ENCODE data around the gene TFF3. TPM values are rescaled to one million over a fixed set of nuclear protein-coding genes. Genes with fewer than 3 reads are reported as not detected.

The TFF3 gene
- total RNA-seq, 2 experiments from 2014 or later, result not detected

- Histone ChIP-seq H3K4me3 (ENCODE audit: low read length) (no peak overlapping the region), H3K4me1 (ENCODE audit: insufficient read depth, low read length) (peaks cover 6% of the 10 kb centered on the region), H3K36me3 (ENCODE audit: insufficient read depth, low read length) (no peaks in the 10 kb centered on the region), H3K27me3 (ENCODE audit: control insufficient read depth in 1 of 2, insufficient read depth in 2 of 2, low read length in 2 of 2) (no peaks in the 10 kb centered on the region), H3K9me3 (ENCODE audit: control insufficient read depth in 1 of 2, insufficient read depth in 1 of 2, low read length in 2 of 2) (peaks cover 0 to 10% of the 10 kb centered on the region in 2 experiments), H3K27ac (ENCODE audit: low read depth in 1 of 2, low read length in 2 of 2) (no peak overlapping the region)
- ATAC-seq (ENCODE audit: poor library complexity) (no peak), DNase-seq (no peak)
- intact Hi-C loops (cut with DNase I, micrococcal nuclease), result loop anchor here in 1 of 2 experiments (2.0 kb wide), 1 partner anchor 26 kb away; no protein-coding TSS in a partner anchor
- H3K4me1 Mint-ChIP-seq (ENCODE audit: low read depth), result no peaks in the 10 kb centered on the region
- H3K27ac Mint-ChIP-seq, result no peak overlapping the region
- CTCF ChIA-PET, result interaction anchor here (0.7 to 1.3 kb wide), 2 partner anchors 87 to 290 kb away, joined by 3 to 5 read pairs; no protein-coding TSS in a partner anchor
- no peaks in the 10 kb centered on the region for H3K36me3 Mint-ChIP-seq (ENCODE audit: low read depth)
- TF ChIP-seq CTCF (IDR thresholded peaks at IDR 0.05), result no peak
- H3K27me3 Mint-ChIP-seq, result no peaks in the 10 kb centered on the region
- no peaks in the 10 kb centered on the region for H3K9me3 Mint-ChIP-seq
- POLR2A ChIA-PET, result no interaction called here
- H3K4me3 Mint-ChIP-seq, result no peak overlapping the region
Observed at GRCh38 chr21:42362700-42363099, 47.5 kb upstream of the TFF3 start.

- H3K27ac Mint-ChIP-seq, result no peak overlapping the region
Observed at GRCh38 chr21:42362198-42362597, 47.0 kb upstream of the TFF3 start.

DNA sequence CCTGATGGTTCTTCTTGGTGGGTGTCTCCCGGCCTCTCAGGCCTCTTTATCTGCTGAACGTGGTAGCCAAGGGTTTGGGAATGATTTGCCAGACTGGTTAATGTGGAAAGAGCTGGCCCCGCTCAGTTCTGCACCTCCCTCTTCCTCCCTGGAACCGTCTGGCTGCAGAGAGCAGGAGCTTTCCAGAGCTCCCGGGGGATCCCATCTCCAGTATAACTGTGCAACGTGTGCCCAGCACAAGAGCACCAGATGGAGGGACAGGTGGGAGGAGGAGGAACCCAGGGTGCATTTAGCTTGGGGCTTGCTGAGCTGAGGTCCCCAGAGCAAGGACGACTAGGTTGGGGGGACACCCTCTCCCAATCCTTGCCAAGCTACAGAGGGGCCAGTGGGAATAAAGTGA is 46.1 kb upstream of the TFF3 start:
- no peak overlapping the region for H3K27ac Mint-ChIP-seq
- Histone ChIP-seq H3K27ac (ENCODE audit: low read depth in 1 of 2, low read length in 2 of 2) (no peak overlapping the region), H3K36me3 (ENCODE audit: insufficient read depth, low read length) (no peaks in the 10 kb centered on the region), H3K4me3 (ENCODE audit: low read length) (no peak overlapping the region), H3K27me3 (ENCODE audit: control insufficient read depth in 1 of 2, insufficient read depth in 2 of 2, low read length in 2 of 2) (no peaks in the 10 kb centered on the region), H3K9me3 (ENCODE audit: control insufficient read depth in 1 of 2, insufficient read depth in 1 of 2, low read length in 2 of 2) (peaks cover 0 to 10% of the 10 kb centered on the region in 2 experiments), H3K4me1 (ENCODE audit: insufficient read depth, low read length) (peaks cover 6% of the 10 kb centered on the region)
- H3K27me3 Mint-ChIP-seq, result no peaks in the 10 kb centered on the region
- no peak for DNase-seq
- no peak for ATAC-seq (ENCODE audit: poor library complexity)
- intact Hi-C loops (cut with DNase I, micrococcal nuclease), result no loop called here
- H3K36me3 Mint-ChIP-seq (ENCODE audit: low read depth), result no peaks in the 10 kb centered on the region
- H3K9me3 Mint-ChIP-seq, result no peaks in the 10 kb centered on the region
- H3K4me3 Mint-ChIP-seq, result no peak overlapping the region
- TF ChIP-seq CTCF (IDR thresholded peaks at IDR 0.05), result no peak
- CTCF ChIA-PET, result interaction anchor here (1.3 kb wide), 1 partner anchor 89 kb away, joined by 5 read pairs; no protein-coding TSS in a partner anchor
- H3K4me1 Mint-ChIP-seq (ENCODE audit: low read depth), result no peaks in the 10 kb centered on the region
- POLR2A ChIA-PET, result no interaction called here

More at GRCh38 chr21:42362198-42362597, 47.0 kb upstream of the TFF3 start:
- H3K4me3 Mint-ChIP-seq, result no peak overlapping the region
- peaks cover 6% of the 10 kb centered on the region for H3K4me1 ChIP-seq (ENCODE audit: insufficient read depth, low read length)
- ATAC-seq (ENCODE audit: poor library complexity) (no peak), DNase-seq (no peak)
- no peak overlapping the region for H3K4me3 ChIP-seq (ENCODE audit: low read length)
- ChIA-PET POLR2A (no interaction called here), CTCF (interaction anchor here (0.7 to 1.3 kb wide), 2 partner anchors 88 to 289 kb away, joined by 3 to 5 read pairs; no protein-coding TSS in a partner anchor)
- intact Hi-C loops (cut with DNase I, micrococcal nuclease), result loop anchor here in 1 of 2 experiments (2.0 kb wide), 1 partner anchor 27 kb away; no protein-coding TSS in a partner anchor
- H3K36me3 Mint-ChIP-seq (ENCODE audit: low read depth), result no peaks in the 10 kb centered on the region
- no peak for TF ChIP-seq CTCF (IDR thresholded peaks at IDR 0.05)
- H3K27ac ChIP-seq (ENCODE audit: low read depth in 1 of 2, low read length in 2 of 2), result no peak overlapping the region
- H3K9me3 Mint-ChIP-seq, result no peaks in the 10 kb centered on the region
- peaks cover 0 to 10% of the 10 kb centered on the region in 2 experiments for H3K9me3 ChIP-seq (ENCODE audit: control insufficient read depth in 1 of 2, insufficient read depth in 1 of 2, low read length in 2 of 2)
- H3K27me3 ChIP-seq (ENCODE audit: control insufficient read depth in 1 of 2, insufficient read depth in 2 of 2, low read length in 2 of 2), result no peaks in the 10 kb centered on the region
- H3K4me1 Mint-ChIP-seq (ENCODE audit: low read depth), result no peaks in the 10 kb centered on the region
- H3K27me3 Mint-ChIP-seq, result no peaks in the 10 kb centered on the region
- no peaks in the 10 kb centered on the region for H3K36me3 ChIP-seq (ENCODE audit: insufficient read depth, low read length)
